CD4-positive, alpha-beta T cell treated with Interleukin-6 at 100 ng/mL for 8 hours (primary cell): Measurements from ENCODE around the gene ZNF793.

ENCODE experiments used
- DNase-seq: peaks from one replicate; pipeline ENCODE4 v3.0.0-alpha.2; 2020; ENCODE audit warnings: mixed read lengths, low spot score

The ZNF793 gene

DNA sequence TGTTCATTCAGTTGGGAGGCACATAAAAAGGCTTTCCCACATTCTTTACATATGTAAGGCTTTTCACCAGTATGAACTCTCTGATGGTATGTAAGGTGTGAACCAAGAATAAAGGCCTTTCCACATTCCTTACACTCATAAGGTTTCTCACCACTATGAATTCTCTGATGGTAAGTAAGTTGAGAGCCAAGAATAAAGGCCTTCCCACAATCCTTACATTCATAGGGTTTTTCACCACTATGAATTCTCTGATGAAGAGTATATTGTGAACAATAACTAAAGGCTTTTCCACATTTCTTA, 58.6 kb downstream of the ZNF793 start:
- DNase-seq, result no peak

DNA sequence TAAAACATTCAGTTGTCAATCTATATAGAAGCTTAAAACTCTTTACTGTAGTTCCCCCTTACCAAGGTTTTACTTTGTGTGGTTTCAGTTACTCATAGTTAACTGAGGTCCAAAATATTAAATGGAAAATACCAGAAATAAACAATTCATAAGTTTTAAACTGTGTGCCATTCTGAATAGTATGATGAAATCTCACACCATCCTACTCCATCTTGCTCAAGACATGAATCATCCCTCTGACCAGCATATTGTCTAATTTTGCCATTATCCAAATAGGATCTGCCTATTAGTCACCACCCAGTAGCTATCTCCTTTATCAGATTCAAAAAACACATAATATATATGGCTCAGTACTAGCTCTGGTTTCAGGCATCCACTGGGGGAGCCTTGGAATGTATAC, 65.5 kb downstream of the ZNF793 start:
- no peak for DNase-seq

DNA sequence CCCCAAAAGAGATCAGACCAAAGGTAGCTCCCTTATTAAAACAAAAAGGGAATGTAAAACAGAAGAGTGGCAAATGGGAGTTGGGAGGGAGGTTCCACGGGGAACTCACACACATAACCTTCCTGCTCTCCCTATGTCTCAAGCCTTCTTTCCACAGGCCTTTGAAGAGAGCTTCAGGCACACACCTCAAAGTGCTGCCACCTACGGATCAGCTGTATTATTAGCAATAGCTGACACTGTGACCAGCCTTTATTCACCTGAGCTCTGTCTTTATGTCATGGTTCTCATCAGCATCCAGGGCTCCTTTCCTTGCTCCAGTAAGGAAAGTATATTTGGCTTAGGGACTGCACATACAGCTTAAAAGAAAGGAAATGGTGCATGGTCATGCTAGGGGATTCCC, 76.6 kb downstream of the ZNF793 start:
- DNase-seq, result no peak
